NT2/D1 (cell line): ENCODE measurements around the gene ABLIM1.

Experiments used
- SUZ12 ChIP-seq: IDR thresholded peaks from 2 replicates; pipeline ENCODE4 v1.6.1; 2011; ENCODE audit not compliant: insufficient read length, insufficient read depth; ENCODE audit errors: extremely low read depth
- ZNF274 ChIP-seq: IDR thresholded peaks from 2 replicates; pipeline ENCODE4 v1.6.1; 2011; ENCODE audit warnings: mild to moderate bottlenecking, low read depth, low read length

DNA sequence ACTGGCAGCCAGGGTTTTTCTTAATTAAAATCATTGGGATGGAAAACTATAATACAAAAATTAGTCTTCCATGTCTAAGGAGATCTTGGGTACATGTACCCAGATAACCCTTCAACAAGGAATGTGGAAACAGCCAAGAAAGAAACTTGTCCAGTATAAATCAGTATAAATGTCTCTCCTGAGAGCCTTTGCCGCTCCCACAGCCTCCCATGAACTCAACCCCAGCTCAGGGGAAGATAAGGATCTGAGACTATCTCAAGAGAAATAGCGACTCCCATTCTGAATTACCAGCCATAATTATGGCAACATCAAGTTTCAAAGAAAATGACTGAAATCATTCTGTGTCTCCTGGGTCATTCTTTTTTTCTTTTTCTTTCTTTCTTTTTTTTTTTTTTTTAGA lies 221.1 kb downstream of the ABLIM1 start:
- TF ChIP-seq SUZ12 (no peak), ZNF274 (no peak)
